HG02870 (cell line): Measurements from ENCODE around the gene MT1G.
"Not testable (repeated sequence)": the region's sequence is repeated elsewhere in the genome, so short reads cannot be mapped to it uniquely, and the experiment has no call there.

ENCODE experiments used
- ATAC-seq: cut with Tn5 transposase; IDR thresholded peaks from one replicate; pipeline ENCODE4 v1.9.1; 2021; ENCODE audit warnings: mild to moderate bottlenecking, moderate library complexity; ENCODE audit not compliant: unreplicated experiment

MT1G gene

GRCh38 chr16:56667581-56668571 is at the start of gene MT1G:
TSS of gene MT1G (minus strand) at chr16:56668065. CDS start at chr16:56667993, 72 bp downstream.
- no peak for ATAC-seq

- not testable (repeated sequence) for ATAC-seq
These were observed 49.7 kb upstream of the MT1G start for GRCh38 chr16:56717532-56717931.

- ATAC-seq, result no peak
These were observed 48.9 kb upstream of the MT1G start for GRCh38 chr16:56716761-56717160.

DNA sequence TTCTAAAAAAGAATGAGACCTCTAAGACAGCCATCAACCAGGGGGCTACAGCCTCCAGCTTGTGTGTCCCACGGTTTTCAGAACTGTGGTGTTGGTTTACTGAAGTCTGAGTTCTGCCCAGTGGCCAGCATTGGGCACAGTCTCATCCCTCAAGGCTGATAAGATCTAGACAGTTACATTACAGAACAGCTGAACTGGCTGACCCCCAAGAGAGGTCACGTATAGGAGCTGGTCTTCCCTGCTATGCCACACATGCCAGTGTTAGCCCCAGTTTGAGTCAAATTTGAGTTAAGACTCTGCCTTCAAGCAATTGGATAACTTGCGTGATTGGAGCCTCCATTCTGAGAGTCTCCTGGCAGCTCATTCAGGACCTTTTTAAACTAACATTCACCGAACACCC is 47.3 kb upstream of the MT1G start:
- no peak for ATAC-seq

DNA sequence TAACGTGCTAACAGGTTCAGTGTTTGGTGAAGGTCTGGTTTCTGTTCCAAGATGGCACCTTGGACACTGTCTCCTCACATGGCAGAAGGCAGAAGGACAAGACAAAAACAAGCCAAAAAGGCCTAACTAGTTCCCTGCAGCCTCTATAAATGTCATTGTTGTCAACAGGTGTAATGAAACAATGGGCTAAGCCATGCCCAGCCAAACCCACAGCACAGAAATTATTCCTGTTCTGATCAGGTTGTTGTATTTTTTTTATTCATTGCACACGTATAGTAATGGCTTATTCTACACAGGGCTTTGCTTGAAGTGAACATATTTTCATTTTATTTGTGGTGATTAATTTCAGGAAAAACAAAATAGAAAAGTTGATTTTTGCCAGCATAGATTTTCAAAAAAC is 45.9 kb upstream of the MT1G start:
- ATAC-seq, result no peak

- no peak for ATAC-seq
These were observed 44.0 kb upstream of the MT1G start for GRCh38 chr16:56711862-56712261.

DNA sequence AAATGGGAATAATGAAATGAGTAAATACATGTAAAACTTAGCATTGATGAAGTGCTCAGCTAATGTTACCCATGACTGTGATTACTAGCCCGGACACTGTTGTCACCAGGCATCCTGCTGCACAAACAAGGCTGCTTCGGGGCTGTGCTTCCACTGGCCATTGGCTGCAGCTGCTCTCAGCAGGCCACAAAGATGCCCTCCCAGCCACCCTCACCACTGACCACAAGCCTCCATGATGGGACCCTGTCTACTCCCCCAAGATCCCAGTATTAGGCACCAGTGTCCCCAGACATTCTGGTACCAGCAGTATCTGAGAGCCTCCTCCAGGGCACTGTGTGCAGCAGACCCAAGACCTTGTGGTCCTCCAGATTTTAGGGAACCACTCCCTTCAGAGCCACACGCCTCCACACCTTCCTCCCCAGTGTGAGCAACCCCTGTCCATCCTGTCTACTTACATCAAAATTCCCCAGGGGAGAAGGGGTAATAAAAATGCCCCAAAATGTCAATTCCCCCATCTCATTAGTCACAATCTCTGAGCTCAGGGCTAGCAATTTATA is 42.4 kb upstream of the MT1G start:
- ATAC-seq, result no peak

DNA sequence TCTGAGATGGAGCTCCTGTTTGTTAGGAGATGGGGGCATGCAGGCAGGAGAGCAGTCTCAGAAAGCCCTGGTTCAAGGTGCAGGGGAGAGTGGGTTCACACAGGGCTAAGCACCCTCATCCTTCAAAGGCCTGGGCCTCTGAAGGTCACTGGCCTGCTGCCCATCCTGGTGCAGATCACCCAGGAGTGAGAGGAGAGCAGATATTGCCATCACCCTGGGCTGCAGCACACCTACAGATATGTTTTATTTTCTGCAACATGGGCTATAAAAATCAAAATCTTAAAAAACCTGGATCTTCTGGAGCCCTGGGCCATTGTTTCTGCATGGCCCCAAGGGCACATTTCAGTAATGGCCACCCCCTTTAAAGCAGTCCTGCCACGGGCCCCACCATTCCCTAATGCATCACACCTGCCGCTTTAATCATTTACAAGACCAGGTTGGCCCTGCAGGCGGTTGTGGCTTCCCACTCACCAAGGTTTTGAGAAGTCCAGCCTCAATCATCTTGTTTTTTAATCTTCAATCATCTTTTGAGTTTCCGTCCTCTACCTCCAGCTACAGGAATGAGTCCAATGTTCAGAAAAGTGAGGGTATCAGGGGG is 41.7 kb upstream of the MT1G start:
- ATAC-seq, result no peak

- no peak for ATAC-seq
These were observed 40.9 kb upstream of the MT1G start for GRCh38 chr16:56708525-56709442.

DNA sequence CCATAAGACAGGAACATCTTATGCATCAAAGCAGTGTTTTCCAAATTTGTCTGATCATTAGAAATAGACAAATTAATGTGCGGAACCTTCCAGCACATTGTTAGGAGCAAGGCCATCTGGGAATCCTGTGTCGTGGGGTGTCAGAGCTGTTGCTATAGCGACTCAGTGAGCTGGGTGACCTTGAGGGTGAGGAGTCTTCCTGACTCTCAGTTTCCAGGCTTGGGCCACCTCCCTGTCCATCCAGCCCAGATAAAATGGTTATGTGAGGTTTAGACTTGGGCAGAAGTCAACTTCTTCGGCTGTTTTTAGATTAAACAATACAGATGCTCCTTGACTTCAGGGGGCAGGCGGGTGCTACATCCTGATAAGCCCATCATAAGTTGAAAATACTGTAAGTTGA is 35.0 kb upstream of the MT1G start:
- ATAC-seq, result no peak

GRCh38 chr16:56701534-56701933 is 33.7 kb upstream of the MT1G start:
- ATAC-seq, result no peak

- ATAC-seq, result no peak
These were observed 32.8 kb upstream of the MT1G start for GRCh38 chr16:56700631-56701030.

DNA sequence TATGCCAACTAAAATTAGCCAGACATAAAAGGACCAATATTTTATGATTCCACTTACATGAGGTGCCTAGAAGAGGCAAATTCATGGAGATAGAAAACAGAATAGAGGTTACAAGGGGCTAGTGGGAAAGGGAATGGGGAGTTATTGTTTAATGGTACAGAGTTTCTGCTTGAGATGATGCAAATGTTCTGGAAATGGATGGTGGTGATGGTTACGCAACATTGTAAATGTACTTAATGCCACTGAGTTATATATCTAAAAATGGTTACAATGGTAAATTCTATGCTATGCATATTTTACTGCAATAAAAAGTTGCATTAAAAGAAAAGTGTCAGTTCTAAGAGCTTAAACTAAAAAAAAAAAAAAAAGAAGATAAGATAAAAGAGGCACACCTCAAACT is 32.3 kb upstream of the MT1G start:
- no peak for ATAC-seq

DNA sequence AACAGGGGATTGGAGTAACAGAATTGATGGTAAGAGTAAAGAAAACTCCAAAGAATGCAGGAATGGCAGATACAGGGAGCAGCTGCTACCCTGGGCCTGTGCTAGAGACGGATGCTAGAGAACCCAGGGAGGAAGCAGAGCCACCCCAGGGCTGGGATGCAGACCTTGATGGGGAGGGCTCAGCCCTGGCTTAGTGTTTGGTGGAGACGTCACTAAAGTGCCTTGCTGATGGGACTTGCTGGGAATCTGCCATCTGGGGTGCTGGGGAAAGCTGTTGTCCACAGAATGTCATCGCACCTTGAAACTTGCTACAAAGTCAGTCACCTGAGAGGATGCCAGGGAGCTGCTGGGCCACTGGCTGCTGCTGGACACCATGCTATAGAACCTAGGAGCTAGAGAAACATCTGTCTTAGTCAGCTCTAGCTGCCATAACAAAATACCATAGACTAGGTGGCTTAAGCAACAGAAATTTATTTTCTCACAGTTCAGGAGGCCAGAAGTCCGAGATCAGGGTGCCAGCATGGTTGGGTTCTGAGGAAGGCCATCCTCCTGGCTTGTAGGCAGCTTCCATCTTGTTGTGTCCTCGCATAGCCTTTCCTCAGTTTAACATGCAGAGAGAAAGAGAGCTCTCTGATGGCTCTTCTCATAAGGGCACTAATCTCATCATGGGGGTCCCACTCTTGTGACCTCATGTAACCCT is 29.7 kb upstream of the MT1G start:
- ATAC-seq, result no peak

DNA sequence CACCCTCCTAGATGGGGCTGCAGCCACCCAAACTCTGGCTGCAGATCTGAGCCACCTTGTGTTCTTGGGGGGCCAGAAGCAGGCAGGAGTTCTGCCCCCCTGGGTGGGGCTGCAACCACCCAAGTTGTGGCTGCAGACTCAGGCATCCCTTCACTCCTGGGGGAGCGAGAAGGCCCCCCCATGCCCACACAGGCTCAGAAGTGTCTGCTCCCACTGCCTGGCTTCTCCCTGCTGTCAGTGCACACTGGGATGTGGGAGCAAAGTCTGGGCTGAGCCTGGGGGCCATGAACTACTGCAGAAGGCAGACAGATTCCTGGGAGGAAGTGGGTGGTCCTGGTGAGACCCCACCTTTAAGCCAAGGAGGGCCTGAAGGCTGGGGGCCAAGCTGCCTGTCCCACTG is 27.4 kb upstream of the MT1G start:
- no peak for ATAC-seq

- ATAC-seq, result no peak
These were observed 24.0 kb upstream of the MT1G start for GRCh38 chr16:56691885-56692284.

DNA sequence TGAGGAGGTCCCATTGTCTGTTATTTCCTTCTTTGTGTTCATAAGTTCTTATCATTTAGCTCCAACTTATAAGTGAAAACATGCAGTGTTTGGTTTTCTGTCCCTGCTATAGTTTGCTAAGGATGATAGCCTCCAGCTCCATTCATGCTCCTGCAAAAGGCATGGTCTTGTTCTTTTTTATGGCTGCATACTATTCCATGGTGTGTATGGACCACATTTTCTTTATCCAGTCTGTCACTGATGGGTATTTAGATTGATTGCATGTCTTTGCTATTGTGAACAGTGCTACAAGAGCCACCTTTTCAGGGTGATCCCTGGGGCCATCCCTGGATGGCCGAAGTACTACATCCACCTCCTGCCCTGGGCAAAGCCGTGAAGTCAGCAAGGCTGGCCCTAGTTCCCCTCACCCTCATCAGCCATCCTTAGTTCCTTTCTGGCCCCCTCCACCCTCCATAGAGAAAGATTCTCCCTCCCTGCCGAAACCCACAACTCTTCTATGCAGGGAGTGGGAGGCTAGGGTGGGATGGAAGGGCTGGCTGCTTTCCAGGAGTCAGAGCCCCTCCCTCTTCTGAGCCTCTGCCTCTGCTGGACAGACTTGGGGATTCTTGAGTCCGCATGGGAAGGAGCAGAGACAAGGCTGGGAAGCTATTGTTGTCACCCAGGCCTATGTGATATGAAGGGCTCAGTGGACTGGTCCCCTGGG is 22.7 kb upstream of the MT1G start:
- no peak for ATAC-seq

GRCh38 chr16:56689171-56689570 is 21.3 kb upstream of the MT1G start:
- ATAC-seq, result no peak

DNA sequence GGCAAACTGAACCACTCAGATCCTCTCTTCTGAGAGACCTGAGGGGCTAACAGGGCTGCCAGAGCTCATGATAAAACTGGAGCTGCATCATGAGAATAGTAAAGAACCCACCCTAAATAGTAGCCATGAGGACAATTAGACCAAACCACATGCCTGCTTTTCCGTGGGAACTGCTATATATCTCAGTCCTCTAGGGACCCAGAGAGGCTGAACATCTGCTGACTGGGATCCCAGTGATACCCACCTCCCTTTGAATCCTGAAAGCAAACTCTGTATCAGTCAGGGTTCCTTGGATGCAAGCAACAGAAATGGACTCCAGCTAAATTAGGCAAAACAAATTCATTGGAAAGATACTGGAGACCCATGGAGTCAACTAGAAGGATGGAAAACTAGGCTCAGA is 20.9 kb upstream of the MT1G start:
- ATAC-seq, result no peak

GRCh38 chr16:56686758-56687157 is 18.9 kb upstream of the MT1G start:
- ATAC-seq, result no peak
